Ovary (tissue), 9 donors: ENCODE data around the gene KHDC4. TPM values are rescaled to one million over a fixed set of nuclear protein-coding genes. Genes with fewer than 3 reads are reported as not detected.

Source experiments
- DNase-seq, 5 donors: peaks; one replicate each; pipeline ENCODE4 v3.0.0-alpha.2; 2019 to 2020
- H3K27ac ChIP-seq, 2 donors: fragments of 200-600 bp; one replicate each; pipeline versions ENCODE4 v1.5.1 to v1.8.0; 2019 to 2022
- H3K27me3 ChIP-seq: fragments of 200-600 bp; one replicate; pipeline ENCODE4 v1.8.0; 2022
- H3K36me3 ChIP-seq: fragments of 200-600 bp; sonication (generic); one replicate; pipeline ENCODE4 v1.5.1; 2019
- H3K4me1 ChIP-seq: one replicate; pipeline ENCODE4 v1.8.1; 2013; ENCODE audit warnings: mild to moderate bottlenecking, moderate library complexity; ENCODE audit not compliant: insufficient read depth
- H3K4me3 ChIP-seq: fragments of 200-600 bp; sonication (generic); one replicate; pipeline ENCODE4 v1.5.1; 2017
- H3K9me3 ChIP-seq, 2 donors: fragments of 200-600 bp in 1 of 2; sonication (generic) in 1 of 2; one replicate each; pipeline versions ENCODE4 v1.5.1 to v1.8.1; 2013 to 2019; ENCODE audit warnings: mild to moderate bottlenecking in 1 of 2, moderate library complexity in 1 of 2
- EP300 ChIP-seq: sonication (generic); formaldehyde crosslinking; IDR thresholded peaks from one replicate; pipeline ENCODE4 v1.6.1; 2017; ENCODE audit warnings: antibody characterized with exemption
- POLR2A ChIP-seq: fragments of 450-650 bp; IDR thresholded peaks from one replicate; pipeline ENCODE4 v1.6.1; 2017; ENCODE audit warnings: antibody characterized with exemption, mild to moderate bottlenecking, moderate library complexity
- WGBS, 3 donors: extraction: QIAGEN DNeasy Blood & Tissue Kit in 1 of 3; methylation state at CpG; one replicate each; pipeline versions ENCODE4 v1.1.5 to v1.1.7; 2013 to 2017; 5-methylcytosine and 5-hydroxymethylcytosine counted together
- intact Hi-C, 4 donors: fragments of 100-400 bp; cut with DNase I; formaldehyde crosslinking; loops; one replicate each; pipeline versions ENCODE4 v1.11.0 to v1.15.1; 2022 to 2023
- microRNA-seq, 3 donors: library from miRNA; unstranded; fragments of <30 nt; microRNA quantifications; one replicate each; pipeline versions ENCODE4 to v1.2.0, GENCODE V29; 2019 to 2020
- polyA plus RNA-seq, 2 donors: library from polyadenylated mRNA; stranded (reverse); fragments of 200-250 nt in 1 of 2; fragments of 350-450 nt in 1 of 2; fragmentation: Illumina TruSeq in 1 of 2; extraction: RNeasy Lipid Tissue Mini Kit (QIAGEN cat#74804) in 1 of 2; gene quantifications; one replicate each; pipeline ENCODE4 v1.2.3, GENCODE V29; 2013 to 2014
- small RNA-seq: library from RNA; depleted of rRNA; stranded (forward); fragments of <200 nt; gene quantifications from one replicate; pipeline ENCODE3, GENCODE V24; 2016
- total RNA-seq, 7 donors: library from RNA; depleted of rRNA in 2 of 7; stranded (reverse); fragments of >200 nt in 2 of 7; fragmentation: NEBNext Ultra II Directional in 3 of 7; extraction: Animal tissue kit (Norgen Biotek cat#: 25700) in 3 of 7; gene quantifications; one replicate each; pipeline versions ENCODE4 v1.1.0 to v1.2.4, GENCODE V29; 2016 to 2023
- TF ChIP-seq, protein P1 (sequence below), 3 donors: fragments of 450-650 bp in 2 of 3; fragments of 200-600 bp in 1 of 3; IDR thresholded peaks; one replicate each; pipeline versions ENCODE4 v1.5.1 to v1.8.0; 2016 to 2022; ENCODE audit warnings: antibody characterized with exemption in 3 of 3, mild to moderate bottlenecking in 1 of 3
- donor health status: DM: no; HTN: no; CAD: no; lungs with moderate emphysema.
- donor health status: DM: no; HTN: no; CAD: no.
- donor health status: Bipolar disorder and iron deficiency.
- donor health status: DM: yes; HTN: yes; CAD: no.
- donor health status: DM: no; HTN: no; CAD: no.
- donor health status: DM: yes; HTN: yes; CAD: no.

KHDC4 gene
- total and polyA plus RNA-seq, 9 donors, result 35.4 to 61.1 (median 46.4) TPM

GRCh38 chr1:155872527-155872926 lies 61.7 kb downstream of the KHDC4 start:
- H3K4me3 ChIP-seq, result no peak overlapping the region
- H3K36me3 ChIP-seq, result no peaks in the 10 kb centered on the region
- no peak overlapping the region for H3K27ac ChIP-seq
- H3K9me3 ChIP-seq, result no peaks in the 10 kb centered on the region
- no peaks in the 10 kb centered on the region for H3K4me1 ChIP-seq
- intact Hi-C loops, result no loop called here
- WGBS, 3 donors, result 91 to 95% (median 95%) methylated on average over 5 of the region's 5 CpGs
- H3K27me3 ChIP-seq, result no peaks in the 10 kb centered on the region
- TF ChIP-seq EP300, result no peak
- no peak for TF ChIP-seq POLR2A
- TF ChIP-seq, protein P1, sequence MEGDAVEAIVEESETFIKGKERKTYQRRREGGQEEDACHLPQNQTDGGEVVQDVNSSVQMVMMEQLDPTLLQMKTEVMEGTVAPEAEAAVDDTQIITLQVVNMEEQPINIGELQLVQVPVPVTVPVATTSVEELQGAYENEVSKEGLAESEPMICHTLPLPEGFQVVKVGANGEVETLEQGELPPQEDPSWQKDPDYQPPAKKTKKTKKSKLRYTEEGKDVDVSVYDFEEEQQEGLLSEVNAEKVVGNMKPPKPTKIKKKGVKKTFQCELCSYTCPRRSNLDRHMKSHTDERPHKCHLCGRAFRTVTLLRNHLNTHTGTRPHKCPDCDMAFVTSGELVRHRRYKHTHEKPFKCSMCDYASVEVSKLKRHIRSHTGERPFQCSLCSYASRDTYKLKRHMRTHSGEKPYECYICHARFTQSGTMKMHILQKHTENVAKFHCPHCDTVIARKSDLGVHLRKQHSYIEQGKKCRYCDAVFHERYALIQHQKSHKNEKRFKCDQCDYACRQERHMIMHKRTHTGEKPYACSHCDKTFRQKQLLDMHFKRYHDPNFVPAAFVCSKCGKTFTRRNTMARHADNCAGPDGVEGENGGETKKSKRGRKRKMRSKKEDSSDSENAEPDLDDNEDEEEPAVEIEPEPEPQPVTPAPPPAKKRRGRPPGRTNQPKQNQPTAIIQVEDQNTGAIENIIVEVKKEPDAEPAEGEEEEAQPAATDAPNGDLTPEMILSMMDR (IDR thresholded peaks at IDR 0.05), result no peak
- DNase-seq, result no peak

DNA sequence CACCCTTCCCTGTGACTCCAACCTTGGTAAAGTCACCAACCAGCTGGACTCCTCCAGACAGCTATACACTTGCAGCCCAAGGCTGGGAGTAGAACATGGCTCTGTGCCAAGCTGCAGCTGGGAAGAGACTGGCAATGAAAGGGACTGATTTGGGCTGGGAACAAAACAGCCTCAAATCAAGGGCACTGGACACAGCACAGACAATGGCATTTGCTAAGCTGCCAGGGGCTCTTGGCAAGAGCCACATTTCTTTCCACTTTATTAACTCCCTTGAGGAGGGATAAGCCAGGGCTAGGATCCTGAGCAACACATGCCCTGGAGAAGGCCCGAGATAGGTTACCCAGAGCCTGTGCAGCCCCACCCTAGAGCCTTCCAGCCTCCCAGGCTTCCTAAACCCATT lies 62.8 kb downstream of the KHDC4 start:
- TF ChIP-seq POLR2A (no peak), EP300 (no peak)
- TF ChIP-seq, protein P1 (IDR thresholded peaks at IDR 0.05), result no peak
- H3K4me3 ChIP-seq, result no peak overlapping the region
- H3K4me1 ChIP-seq, result no peaks in the 10 kb centered on the region
- H3K9me3 ChIP-seq, result no peaks in the 10 kb centered on the region
- WGBS, 3 donors, result 42 to 65% (median 50%) methylated on average over 1 of the region's 1 CpG
- peak; percentile 37 to 60 (median 46) for DNase-seq
- intact Hi-C loops, result no loop called here
- no peaks in the 10 kb centered on the region for H3K27me3 ChIP-seq
- no peak overlapping the region for H3K27ac ChIP-seq
- H3K36me3 ChIP-seq, result no peaks in the 10 kb centered on the region

- no peaks in the 10 kb centered on the region for H3K27me3 ChIP-seq
These were observed 66.4 kb downstream of the KHDC4 start for GRCh38 chr1:155867766-155868165.

GRCh38 chr1:155864393-155864792 lies 69.8 kb downstream of the KHDC4 start:
- H3K9me3 ChIP-seq, result no peaks in the 10 kb centered on the region

More at GRCh38 chr1:155867766-155868165, 66.4 kb downstream of the KHDC4 start:
- WGBS, 3 donors, result 93 to 96% (median 96%) methylated on average over 8 of the region's 8 CpGs
- H3K9me3 ChIP-seq, result no peaks in the 10 kb centered on the region
- no peaks in the 10 kb centered on the region for H3K36me3 ChIP-seq
- H3K4me3 ChIP-seq, result no peak overlapping the region
- intact Hi-C loops, result no loop called here
- no peaks in the 10 kb centered on the region for H3K4me1 ChIP-seq
- H3K27ac ChIP-seq, result no peak overlapping the region
- TF ChIP-seq, protein P1 (IDR thresholded peaks at IDR 0.05), result no peak
- no peak for TF ChIP-seq POLR2A
- TF ChIP-seq EP300, result no peak
- no peak for DNase-seq

More at GRCh38 chr1:155864393-155864792, 69.8 kb downstream of the KHDC4 start:
- intact Hi-C loops, result loop anchor here in 1 of 4 donors (5.0 kb wide), 1 partner anchor 113 kb away; the partner anchor contains the start of gene ARHGEF2
- Histone ChIP-seq H3K27ac (no peak overlapping the region), H3K4me1 (no peaks in the 10 kb centered on the region), H3K27me3 (no peaks in the 10 kb centered on the region), H3K4me3 (no peak overlapping the region), H3K36me3 (no peaks in the 10 kb centered on the region)
- TF ChIP-seq, protein P1 (IDR thresholded peaks at IDR 0.05), result no peak
- TF ChIP-seq EP300, result no peak
- TF ChIP-seq POLR2A, result no peak
- no peak for DNase-seq

Small RNA genes within 50 kb of the gene (microRNA-seq; reads per million reads assigned to microRNA genes)
- gene MIR6738, result 0 reads per million in 3 donors

Small RNA genes within 50 kb of the gene (small RNA-seq; reads per million reads assigned to genes)
- not detected for gene MIR6738
- not detected for gene RF00015
- gene SCARNA4, result not detected
- 71.6 reads per million, percentile 90 among the genes with 10 or more reads in this experiment for gene SNORA80E

Other genes starting within 250 kb of the KHDC4 start
- gene YY1AP1, start 245.6 kb downstream of the KHDC4 start, total RNA-seq, result 100 to 1,000 TPM in 5 of 7 donors, 10 to 100 TPM in 2; 86.3 to 156 (median 106) TPM
- gene YY1AP1, start 245.6 kb downstream of the KHDC4 start, polyA plus RNA-seq, result 100 to 1,000 TPM in 1 of 2 donors, 10 to 100 TPM in 1; 43.4 to 101 TPM
- gene DAP3, start 245.3 kb downstream of the KHDC4 start, total RNA-seq, result 100 to 1,000 TPM in 1 of 7 donors, 10 to 100 TPM in 6; 56.9 to 140 (median 61.4) TPM
- 100 to 1,000 TPM in 1 of 2 donors, 10 to 100 TPM in 1; 43.7 to 128 TPM for gene DAP3, start 245.3 kb downstream of the KHDC4 start, polyA plus RNA-seq
- gene GON4L, start 77.2 kb downstream of the KHDC4 start, total RNA-seq, result 10 to 100 TPM; 20.6 to 57.5 (median 42.5) TPM
- 10 to 100 TPM; 16.0 to 29.4 TPM for gene GON4L, start 77.2 kb downstream of the KHDC4 start, polyA plus RNA-seq
- 10 to 100 TPM; 10.1 to 27.9 (median 19.7) TPM for gene SYT11, start 74.8 kb downstream of the KHDC4 start, total RNA-seq
- gene SYT11, start 74.8 kb downstream of the KHDC4 start, polyA plus RNA-seq, result 10 to 100 TPM; 12.5 to 48.9 TPM
- 10 to 100 TPM; 10.9 to 26.9 (median 23.0) TPM for gene RIT1, start 23.1 kb downstream of the KHDC4 start, total RNA-seq
- gene RIT1, start 23.1 kb downstream of the KHDC4 start, polyA plus RNA-seq, result 10 to 100 TPM in 1 of 2 donors, 1 to 10 TPM in 1; 8.6 to 20.2 TPM
- gene RXFP4, start 7.2 kb upstream of the KHDC4 start, total RNA-seq, result not detected
- gene RXFP4, start 7.2 kb upstream of the KHDC4 start, polyA plus RNA-seq, result not detected
- 100 to 1,000 TPM in 1 of 7 donors, 10 to 100 TPM in 6; 41.0 to 221 (median 63.3) TPM for gene ARHGEF2, start 44.1 kb upstream of the KHDC4 start, total RNA-seq
- gene ARHGEF2, start 44.1 kb upstream of the KHDC4 start, polyA plus RNA-seq, result 100 to 1,000 TPM in 1 of 2 donors, 10 to 100 TPM in 1; 36.3 to 108 TPM
- 100 to 1,000 TPM; 261 to 496 (median 272) TPM for gene SSR2, start 86.5 kb upstream of the KHDC4 start, total RNA-seq
- gene SSR2, start 86.5 kb upstream of the KHDC4 start, polyA plus RNA-seq, result 100 to 1,000 TPM; 465 to 601 TPM
- gene UBQLN4, start 119.4 kb upstream of the KHDC4 start, total RNA-seq, result 10 to 100 TPM; 14.2 to 38.0 (median 26.6) TPM
- gene UBQLN4, start 119.4 kb upstream of the KHDC4 start, polyA plus RNA-seq, result 10 to 100 TPM; 16.3 to 33.9 TPM
- 10 to 100 TPM; 20.1 to 66.1 (median 24.9) TPM for gene LAMTOR2, start 120.4 kb upstream of the KHDC4 start, total RNA-seq
- gene LAMTOR2, start 120.4 kb upstream of the KHDC4 start, polyA plus RNA-seq, result 10 to 100 TPM; 20.1 to 41.2 TPM
- 10 to 100 TPM in 1 of 7 donors, 1 to 10 TPM in 4, under 1 TPM in 2; 0.45 to 38.6 (median 3.5) TPM for gene RAB25, start 126.7 kb upstream of the KHDC4 start, total RNA-seq
- gene RAB25, start 126.7 kb upstream of the KHDC4 start, polyA plus RNA-seq, result under 1 TPM in 1 of 2 donors, not detected in 1; 0.28 TPM
- 10 to 100 TPM in 4 of 7 donors, 1 to 10 TPM in 3; 3.5 to 12.4 (median 10.2) TPM for gene MEX3A, start 148.1 kb upstream of the KHDC4 start, total RNA-seq
- 1 to 10 TPM; 5.6 to 6.6 TPM for gene MEX3A, start 148.1 kb upstream of the KHDC4 start, polyA plus RNA-seq
- 100 to 1,000 TPM; 197 to 609 (median 377) TPM for gene LMNA, start 180.3 kb upstream of the KHDC4 start, total RNA-seq
- gene LMNA, start 180.3 kb upstream of the KHDC4 start, polyA plus RNA-seq, result 100 to 1,000 TPM in 1 of 2 donors, 10 to 100 TPM in 1; 50.1 to 157 TPM
- 1 to 10 TPM; 2.7 to 9.0 (median 5.5) TPM for gene SEMA4A, start 219.2 kb upstream of the KHDC4 start, total RNA-seq
- gene SEMA4A, start 219.2 kb upstream of the KHDC4 start, polyA plus RNA-seq, result 1 to 10 TPM; 2.1 to 2.8 TPM